K562 (cell line): ENCODE results near the gene BLCAP. TPM values are rescaled to one million over a fixed set of nuclear protein-coding genes. Genes with fewer than 3 reads are reported as not detected.

Experiments used
- ATAC-seq: fragments of 200-7000 bp; cut with Tn5 transposase; 3 replicates; pipeline ENCODE4 v1.9.1; 2020; ENCODE audit warnings: moderate library complexity
- BruUV-seq: library from RNA; stranded (reverse); fragments of 400-500 nt; replicated peaks from 2 replicates; lab custom pipeline; 2021; lab: Mats Ljungman, UMichigan
- CTCF ChIA-PET: fragments of 300-600 bp; formaldehyde crosslinking; extraction: SDS; loops from one replicate; lab custom pipeline; 2021; ENCODE audit warnings: low intra/inter-chr PET ratio; lab: Yijun Ruan, JAX
- POLR2A ChIA-PET: fragments of 300-600, 350-650 bp; sonication (Branson Sonifier 250); formaldehyde crosslinking; extraction: SDS; loops from one replicate; lab custom pipeline; 2021; ENCODE audit warnings: antibody characterized with exemption, inconsistent platforms; lab: Yijun Ruan, JAX
- DNase-seq, 4 experiments: peaks; one replicate each; pipeline versions ENCODE4 v3.0.0 to v3.0.0-alpha.2; 2011 to 2018; ENCODE audit warnings: low spot score in 3 of 4, mixed read lengths in 3 of 4; ENCODE audit errors: extremely low read depth in 1 of 4
- FAIRE-seq: peaks from 2 replicates; lab custom pipeline; 2011; peaks lifted over from hg19 to GRCh38; lab: Jason Lieb, UNC
- H2AFZ ChIP-seq: 2 replicates; pipeline ENCODE4 v1.6.0; 2011; ENCODE audit warnings: low read depth, low read length, control low read depth, inconsistent platforms
- H3K27ac ChIP-seq: fragments of 200-600 bp; 3 replicates; pipeline ENCODE4 v1.8.0; 2011; ENCODE audit warnings: low read depth, mild to moderate bottlenecking, control low read depth, inconsistent platforms, low read length, moderate library complexity, mixed read lengths; ENCODE audit errors: extremely low read depth
- H3K27me3 ChIP-seq, 2 experiments: fragments of 300-600 bp in 1 of 2; 2 replicates in 1 of 2; 3 replicates in 1 of 2; pipeline versions ENCODE4 v1.6.0 to v1.8.0; 2011; ENCODE audit warnings: inconsistent platforms in 2 of 2, low read length in 2 of 2, mild to moderate bottlenecking in 1 of 2, mixed read lengths in 1 of 2, moderate library complexity in 1 of 2; ENCODE audit not compliant: control insufficient read depth in 2 of 2, insufficient read depth in 2 of 2
- H3K36me3 ChIP-seq: fragments of 300-600 bp; 3 replicates; pipeline ENCODE4 v1.8.0; 2011; ENCODE audit warnings: mild to moderate bottlenecking, low read length, inconsistent platforms; ENCODE audit not compliant: control insufficient read depth, insufficient read depth
- H3K4me1 ChIP-seq, 2 experiments: fragments of 200-600 bp in 1 of 2; replicated peaks in 1 of 2; 2 replicates in 1 of 2; 3 replicates in 1 of 2; pipeline versions ENCODE4 v1.5.1 to v1.8.0; 2011; ENCODE audit warnings: inconsistent platforms in 2 of 2, low read length in 2 of 2, mild to moderate bottlenecking in 1 of 2, mixed read lengths in 1 of 2, moderate library complexity in 1 of 2; ENCODE audit not compliant: control insufficient read depth in 2 of 2, insufficient read depth in 2 of 2
- H3K4me2 ChIP-seq: 2 replicates; pipeline ENCODE4 v1.6.1; 2011; ENCODE audit warnings: low read length, control low read depth, inconsistent platforms, mixed read lengths; ENCODE audit not compliant: insufficient read depth
- H3K4me3 ChIP-seq: fragments of 200-600 bp; sonication (generic), shearing (Covaris generic); 2 replicates; pipeline ENCODE4 v1.5.1; 2016; ENCODE audit warnings: control low read depth, inconsistent platforms
- H3K79me2 ChIP-seq: fragments of 200-600 bp; 3 replicates; pipeline ENCODE4 v1.8.0; 2011; ENCODE audit warnings: low read length, inconsistent platforms; ENCODE audit not compliant: control insufficient read depth, insufficient read depth
- H3K9ac ChIP-seq, 2 experiments: 2 replicates each; pipeline versions ENCODE4 v1.6.0 to v1.6.1; 2011; ENCODE audit warnings: low read depth in 2 of 2, low read length in 2 of 2, control low read depth in 1 of 2, inconsistent platforms in 1 of 2, mild to moderate bottlenecking in 1 of 2, mixed read lengths in 1 of 2; ENCODE audit not compliant: insufficient read depth in 1 of 2
- H3K9me1 ChIP-seq: one replicate; pipeline ENCODE4 v1.6.0; 2011; ENCODE audit warnings: inconsistent platforms, mild to moderate bottlenecking, low read length, moderate library complexity; ENCODE audit not compliant: control insufficient read depth, insufficient read depth
- H3K9me3 ChIP-seq: replicated peaks from 2 replicates; pipeline ENCODE4 v1.5.1; 2011; ENCODE audit warnings: low read depth, low read length, inconsistent platforms; ENCODE audit not compliant: control insufficient read depth, insufficient read depth
- H4K20me1 ChIP-seq: replicated peaks from 2 replicates; pipeline ENCODE4 v1.6.1; 2011; ENCODE audit warnings: low read length, inconsistent platforms, mixed read lengths; ENCODE audit not compliant: control insufficient read depth, insufficient read depth
- ZNF561 ChIP-seq: fragments of 450-650 bp; formaldehyde crosslinking; conservative IDR thresholded peaks from 2 replicates; pipeline ENCODE4 v1.4.0; 2020; ENCODE audit warnings: mild to moderate bottlenecking, moderate library complexity
- WGBS: fragments of 100-300 bp; shearing (Covaris generic); methylation state at CpG from one replicate; pipeline ENCODE4 v1.1.6; 2016; ENCODE audit warnings: low coverage, mixed read lengths; ENCODE audit not compliant: insufficient coverage; ENCODE audit errors: missing lambda C conversion rate; 5-methylcytosine and 5-hydroxymethylcytosine counted together
- in situ Hi-C: fragments of 300-500 bp; cut with MboI; formaldehyde crosslinking; loops from 4 replicates; pipeline ENCODE4 v1.15.0; 2018; ENCODE audit warnings: inconsistent platforms, mixed read lengths
- intact Hi-C: fragments of 100-400 bp; cut with micrococcal nuclease; formaldehyde crosslinking; loops from 2 replicates; pipeline ENCODE4 v1.14.2; 2022
- polyA plus RNA-seq, 8 experiments: library from polyadenylated mRNA; depleted of rRNA in 4 of 8; stranded (reverse) in 5 of 8; unstranded in 3 of 8; fragments of >200 nt; fragmentation: Nextera tagmentation in 2 of 8; fragmentation: Illumina TruSeq in 1 of 8; extraction: Ambion mirVana in 2 of 8; extraction: Trizol in 1 of 8; gene quantifications; 2 replicates each; pipeline versions ENCODE4 v1.2.1 to v1.2.3, GENCODE V29; 2011 to 2014; ENCODE audit warnings: inconsistent platforms in 1 of 8, missing spikeins in 1 of 8
- total RNA-seq, 7 experiments: library from RNA; depleted of rRNA in 6 of 7; stranded (reverse); fragments of >200 nt in 6 of 7; fragmentation: Illumina TruSeq in 2 of 7; extraction: Trizol in 2 of 7; gene quantifications; 2 replicates each; pipeline versions ENCODE4 v1.2.1 to v1.2.3, GENCODE V29; 2011 to 2021; ENCODE audit warnings: low replicate concordance in 1 of 7
- TF ChIP-seq, protein P1 (sequence below): IDR thresholded peaks from 2 replicates; pipeline ENCODE4 v1.6.1; 2016; ENCODE audit warnings: missing genetic modification characterization, missing compliant biosample characterization

BLCAP gene
- total and polyA plus RNA-seq, 9 of the 15 experiments (the other 6 are each of a cell fraction or from before 2014, with no cell fraction given) = 16.9 to 41.5 (median 27.6) TPM

DNA sequence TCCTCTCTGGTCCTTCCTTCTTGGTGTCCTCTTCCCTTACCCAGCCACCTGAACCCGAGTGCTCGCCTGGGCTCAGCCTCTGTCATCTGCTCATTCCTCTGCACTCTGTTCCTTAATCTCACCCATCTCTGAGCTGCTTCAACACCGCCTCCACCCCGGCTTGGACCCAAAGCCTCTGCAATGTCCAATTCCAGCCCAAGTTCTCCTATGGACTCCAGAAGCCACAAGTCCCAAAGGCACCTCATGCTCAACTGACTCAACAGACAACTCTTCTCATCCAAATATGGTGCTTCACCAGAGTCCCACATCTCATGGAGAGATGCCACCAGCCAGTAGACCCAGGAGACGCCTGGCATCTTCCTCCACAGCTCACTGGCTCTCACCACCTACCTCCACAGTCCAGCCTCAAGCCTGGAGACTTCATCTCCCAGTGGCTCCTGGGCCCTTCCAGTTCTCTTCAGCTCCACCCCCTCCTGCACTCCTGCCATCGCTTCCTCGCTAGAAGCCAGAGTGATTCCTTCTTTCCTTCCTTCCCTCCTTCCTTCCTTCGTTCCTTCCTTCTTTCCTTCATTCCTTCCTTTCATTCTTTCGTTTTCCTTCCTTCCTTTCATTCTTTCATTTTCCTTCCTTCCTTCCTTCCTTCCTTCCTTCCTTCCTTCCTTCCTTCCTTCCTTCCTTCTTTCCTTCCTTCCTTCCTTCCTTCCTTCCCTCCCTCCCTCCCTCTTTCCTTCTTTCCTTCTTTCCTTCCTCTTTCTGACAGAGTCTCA, 47.6 kb downstream of the BLCAP start:
- in situ Hi-C loops = no loop called here
- WGBS = 1% methylated on average over 7 of the region's 9 CpGs
- ATAC-seq = no peak

More for the DNA sequence above, 47.6 kb downstream of the BLCAP start:
- DNase-seq (no peak), FAIRE-seq (no peak)
- TF ChIP-seq, protein P1, sequence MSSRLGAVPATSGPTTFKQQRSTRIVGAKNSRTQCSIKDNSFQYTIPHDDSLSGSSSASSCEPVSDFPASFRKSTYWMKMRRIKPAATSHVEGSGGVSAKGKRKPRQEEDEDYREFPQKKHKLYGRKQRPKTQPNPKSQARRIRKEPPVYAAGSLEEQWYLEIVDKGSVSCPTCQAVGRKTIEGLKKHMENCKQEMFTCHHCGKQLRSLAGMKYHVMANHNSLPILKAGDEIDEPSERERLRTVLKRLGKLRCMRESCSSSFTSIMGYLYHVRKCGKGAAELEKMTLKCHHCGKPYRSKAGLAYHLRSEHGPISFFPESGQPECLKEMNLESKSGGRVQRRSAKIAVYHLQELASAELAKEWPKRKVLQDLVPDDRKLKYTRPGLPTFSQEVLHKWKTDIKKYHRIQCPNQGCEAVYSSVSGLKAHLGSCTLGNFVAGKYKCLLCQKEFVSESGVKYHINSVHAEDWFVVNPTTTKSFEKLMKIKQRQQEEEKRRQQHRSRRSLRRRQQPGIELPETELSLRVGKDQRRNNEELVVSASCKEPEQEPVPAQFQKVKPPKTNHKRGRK (tag) = 0 out of 2 replicates have a peak, but pooled peaks have one; percentile 48
- no peak for TF ChIP-seq ZNF561 (CRISPR knock-in tag)
- no peaks in the 10 kb centered on the region for H3K79me2 ChIP-seq
- H3K4me2 ChIP-seq = no peak overlapping the region
- intact Hi-C loops = no loop called here
- no peaks in the 10 kb centered on the region for H3K9me3 ChIP-seq
- peaks cover 23 to 46% of the 10 kb centered on the region in 2 experiments for H3K27me3 ChIP-seq
- ChIA-PET POLR2A (interaction anchor here (0.5 kb wide), 1 partner anchor 14 kb away, joined by 3 read pairs; no protein-coding TSS in a partner anchor), CTCF (no interaction called here)
- H2AFZ ChIP-seq = no peak overlapping the region
- no peaks in the 10 kb centered on the region for H3K4me1 ChIP-seq
- no peak overlapping the region for H3K4me3 ChIP-seq
- peaks cover 4% of the 10 kb centered on the region for H4K20me1 ChIP-seq
- no TSS peak for BruUV-seq
- no peak overlapping the region for H3K9ac ChIP-seq
- peaks cover 4% of the 10 kb centered on the region for H3K9me1 ChIP-seq
- H3K36me3 ChIP-seq = no peaks in the 10 kb centered on the region
- no peak overlapping the region for H3K27ac ChIP-seq
